ENCODE measurements around the gene IQCF2. TPM values are rescaled to one million over a fixed set of nuclear protein-coding genes. Genes with fewer than 3 reads are reported as not detected.

The IQCF2 gene
- total and polyA plus RNA-seq, 2 donors (not counting 1 experiment from before 2014, with no cell fraction given) = not detected

DNA sequence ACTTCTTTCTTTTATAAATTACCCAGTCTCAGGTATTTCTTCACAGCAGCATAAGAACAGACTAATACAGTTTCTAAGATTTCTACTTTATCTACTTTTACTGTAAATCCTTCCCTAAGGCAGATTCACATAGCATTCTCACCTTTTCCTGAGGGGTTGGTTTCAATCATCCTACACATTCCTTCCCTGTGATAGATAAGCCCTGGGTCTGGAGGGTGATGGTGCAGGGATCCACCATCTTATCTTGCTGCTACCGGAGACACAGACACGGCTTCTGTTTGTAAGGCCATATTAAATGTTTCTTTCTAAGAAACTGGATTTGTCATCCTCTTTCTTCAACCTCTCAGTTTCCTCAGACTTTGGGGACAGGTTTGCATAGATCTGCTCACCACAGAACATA, 7.9 kb downstream of the IQCF2 start:
- no peak overlapping the region for H3K27ac Mint-ChIP-seq
- CTCF ChIA-PET = no interaction called here
- Histone ChIP-seq H3K4me2 (replicated peaks; ENCODE audit: low read depth, low read length, poor library complexity, severe bottlenecking) (no peak overlapping the region), H3K27me3 (replicated peaks in 1 of 4; ENCODE audit: control extremely low read depth in 1 of 4, control insufficient read depth in 3 of 4, insufficient read depth in 4 of 4, low read length in 3 of 4) (peaks cover 0 to 10% (median 2%) of the 10 kb centered on the region in 4 experiments), H2AFZ (ENCODE audit: insufficient read depth, low read depth, low read length, poor library complexity, severe bottlenecking) (no peak overlapping the region), H4K20me1 (ENCODE audit: control insufficient read depth, insufficient read depth, low read length, poor library complexity, severe bottlenecking) (no peaks in the 10 kb centered on the region), H3K36me3 (replicated peaks in 1 of 2; ENCODE audit: control extremely low read depth in 1 of 2, control insufficient read depth in 1 of 2, extremely low read depth in 1 of 2, insufficient read depth in 2 of 2, low read length in 1 of 2) (no peaks in the 10 kb centered on the region), H3K79me2 (ENCODE audit: control insufficient read depth, insufficient read depth, low read length) (no peaks in the 10 kb centered on the region), H3K9ac (ENCODE audit: low read length) (no peak overlapping the region), H3K9me3 (ENCODE audit: control extremely low read depth in 1 of 3, control insufficient read depth in 2 of 3, insufficient read depth in 1 of 3, low read length in 2 of 3) (no peaks in the 10 kb centered on the region), H3K27ac (ENCODE audit: low read length in 2 of 2) (no peak overlapping the region), H3K4me1 (ENCODE audit: control insufficient read depth in 2 of 2, insufficient read depth in 2 of 2, low read length in 2 of 2) (no peaks in the 10 kb centered on the region), H3K4me3 (ENCODE audit: control extremely low read depth in 1 of 5, extremely low read depth in 1 of 5, insufficient read depth in 1 of 5, low read depth in 2 of 5, low read length in 4 of 5) (no peak overlapping the region)
- no peak for ATAC-seq (ENCODE audit: low read depth)
- no peak for TF ChIP-seq EZH2 (IDR thresholded peaks at IDR 0.05; ENCODE audit: borderline replicate concordance, insufficient read depth, low read depth, low read length, poor library complexity, severe bottlenecking)
- TF ChIP-seq, protein P1, sequence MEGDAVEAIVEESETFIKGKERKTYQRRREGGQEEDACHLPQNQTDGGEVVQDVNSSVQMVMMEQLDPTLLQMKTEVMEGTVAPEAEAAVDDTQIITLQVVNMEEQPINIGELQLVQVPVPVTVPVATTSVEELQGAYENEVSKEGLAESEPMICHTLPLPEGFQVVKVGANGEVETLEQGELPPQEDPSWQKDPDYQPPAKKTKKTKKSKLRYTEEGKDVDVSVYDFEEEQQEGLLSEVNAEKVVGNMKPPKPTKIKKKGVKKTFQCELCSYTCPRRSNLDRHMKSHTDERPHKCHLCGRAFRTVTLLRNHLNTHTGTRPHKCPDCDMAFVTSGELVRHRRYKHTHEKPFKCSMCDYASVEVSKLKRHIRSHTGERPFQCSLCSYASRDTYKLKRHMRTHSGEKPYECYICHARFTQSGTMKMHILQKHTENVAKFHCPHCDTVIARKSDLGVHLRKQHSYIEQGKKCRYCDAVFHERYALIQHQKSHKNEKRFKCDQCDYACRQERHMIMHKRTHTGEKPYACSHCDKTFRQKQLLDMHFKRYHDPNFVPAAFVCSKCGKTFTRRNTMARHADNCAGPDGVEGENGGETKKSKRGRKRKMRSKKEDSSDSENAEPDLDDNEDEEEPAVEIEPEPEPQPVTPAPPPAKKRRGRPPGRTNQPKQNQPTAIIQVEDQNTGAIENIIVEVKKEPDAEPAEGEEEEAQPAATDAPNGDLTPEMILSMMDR (IDR thresholded peaks at IDR 0.05) = no peak
- WGBS (ENCODE audit: insufficient coverage) = no CpG with 5 or more reads among the region's 2 CpGs
- no peaks in the 10 kb centered on the region for H3K4me1 Mint-ChIP-seq
- no peak overlapping the region for H3K4me3 Mint-ChIP-seq
- peaks cover 24% of the 10 kb centered on the region for H3K27me3 Mint-ChIP-seq
- no peak for DNase-seq
- intact Hi-C loops (cut with micrococcal nuclease) = no loop called here
- H3K9me3 Mint-ChIP-seq (ENCODE audit: insufficient read depth) = no peaks in the 10 kb centered on the region
- POLR2A ChIA-PET = no interaction called here

DNA sequence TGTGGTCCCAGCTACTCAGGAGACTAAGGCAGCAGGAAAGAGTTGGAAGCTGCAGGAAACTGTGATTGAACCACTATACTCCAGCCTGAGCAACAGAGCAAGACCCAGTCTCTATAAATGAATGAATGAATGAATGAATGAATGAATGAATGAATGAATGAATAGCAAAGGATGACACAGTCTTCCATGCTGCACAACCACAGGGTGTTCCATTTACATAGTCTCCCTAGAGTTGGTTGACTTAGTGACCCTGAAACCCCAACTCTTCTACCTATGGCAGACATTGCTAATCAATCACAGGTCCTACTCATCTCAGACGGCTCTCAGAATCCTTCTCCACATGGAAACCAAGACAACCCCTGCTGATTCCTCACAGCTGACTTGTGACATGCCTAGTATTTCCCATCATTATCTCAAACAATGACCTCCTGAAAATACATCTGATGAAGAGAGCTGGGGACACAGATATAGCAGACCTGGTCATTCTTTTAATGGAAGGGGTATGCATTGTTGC, 11.9 kb downstream of the IQCF2 start:
- Histone ChIP-seq H3K4me1 (ENCODE audit: control insufficient read depth in 2 of 2, insufficient read depth in 2 of 2, low read length in 2 of 2) (no peaks in the 10 kb centered on the region), H3K27me3 (replicated peaks in 1 of 4; ENCODE audit: control extremely low read depth in 1 of 4, control insufficient read depth in 3 of 4, insufficient read depth in 4 of 4, low read length in 3 of 4) (peaks cover 0 to 10% (median 0%) of the 10 kb centered on the region in 4 experiments), H3K9me3 (ENCODE audit: control extremely low read depth in 1 of 3, control insufficient read depth in 2 of 3, insufficient read depth in 1 of 3, low read length in 2 of 3) (no peaks in the 10 kb centered on the region), H3K36me3 (replicated peaks in 1 of 2; ENCODE audit: control extremely low read depth in 1 of 2, control insufficient read depth in 1 of 2, extremely low read depth in 1 of 2, insufficient read depth in 2 of 2, low read length in 1 of 2) (no peaks in the 10 kb centered on the region), H3K79me2 (ENCODE audit: control insufficient read depth, insufficient read depth, low read length) (no peaks in the 10 kb centered on the region), H3K4me3 (ENCODE audit: control extremely low read depth in 1 of 5, extremely low read depth in 1 of 5, insufficient read depth in 1 of 5, low read depth in 2 of 5, low read length in 4 of 5) (no peak overlapping the region), H3K27ac (ENCODE audit: low read length in 2 of 2) (no peak overlapping the region), H3K9ac (ENCODE audit: low read length) (no peak overlapping the region), H3K4me2 (replicated peaks; ENCODE audit: low read depth, low read length, poor library complexity, severe bottlenecking) (no peak overlapping the region), H2AFZ (ENCODE audit: insufficient read depth, low read depth, low read length, poor library complexity, severe bottlenecking) (no peak overlapping the region), H4K20me1 (ENCODE audit: control insufficient read depth, insufficient read depth, low read length, poor library complexity, severe bottlenecking) (no peaks in the 10 kb centered on the region)
- Mint-ChIP-seq H3K4me1 (no peaks in the 10 kb centered on the region), H3K27ac (no peak overlapping the region), H3K27me3 (peaks cover 32% of the 10 kb centered on the region), H3K4me3 (no peak overlapping the region), H3K9me3 (ENCODE audit: insufficient read depth) (no peaks in the 10 kb centered on the region)
- TF ChIP-seq, protein P1 (IDR thresholded peaks at IDR 0.05) = no peak
- TF ChIP-seq EZH2 (IDR thresholded peaks at IDR 0.05; ENCODE audit: borderline replicate concordance, insufficient read depth, low read depth, low read length, poor library complexity, severe bottlenecking) = no peak
- POLR2A ChIA-PET = no interaction called here
- intact Hi-C loops (cut with micrococcal nuclease) = no loop called here
- CTCF ChIA-PET = no interaction called here
- whole genome bisulfite sequencing (ENCODE audit: insufficient coverage) = no CpG with 5 or more reads among the region's 1 CpG
- ATAC-seq (ENCODE audit: low read depth) (no peak), DNase-seq (no peak)
